GM21381 (cell line): ENCODE measurements around the gene ARF3.
"Not testable (repeated sequence)": the region's sequence is repeated elsewhere in the genome, so short reads cannot be mapped to it uniquely, and the experiment has no call there.

Experiments used
- ATAC-seq: cut with Tn5 transposase; IDR thresholded peaks from one replicate; pipeline ENCODE4 v1.9.1; 2021; ENCODE audit warnings: mild to moderate bottlenecking, moderate library complexity; ENCODE audit not compliant: unreplicated experiment

The ARF3 gene

DNA sequence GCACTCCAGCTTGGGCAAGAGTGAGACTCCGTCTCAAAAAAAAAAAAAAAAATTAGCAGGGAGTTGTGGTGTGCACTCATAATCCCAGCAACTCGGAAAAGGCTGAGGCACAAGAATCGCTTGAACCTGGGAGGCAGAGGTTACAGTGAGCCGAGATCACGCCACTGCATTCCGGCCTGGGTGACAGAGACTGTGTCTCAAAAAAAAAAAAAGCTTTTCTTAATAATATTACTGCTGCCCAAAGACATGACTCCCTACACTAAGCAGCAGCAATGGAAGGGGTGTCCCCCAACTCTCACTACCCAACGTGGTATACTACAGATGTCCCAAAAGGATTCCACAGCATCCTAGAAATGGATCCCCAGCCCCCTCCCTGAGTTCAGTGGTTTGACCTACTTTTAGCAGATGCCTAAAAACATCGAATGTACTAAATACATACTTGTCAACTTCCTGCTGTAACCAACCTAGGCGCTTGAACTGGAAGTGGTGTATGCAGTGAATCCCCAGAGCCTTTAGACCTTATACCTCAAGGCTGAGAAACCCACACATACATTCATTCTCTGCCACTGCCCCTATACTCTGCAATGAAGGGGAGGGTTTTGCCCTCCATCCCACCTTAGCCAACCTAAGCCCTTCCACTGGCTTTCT, 23.5 kb downstream of the ARF3 start:
- no peak for ATAC-seq

DNA sequence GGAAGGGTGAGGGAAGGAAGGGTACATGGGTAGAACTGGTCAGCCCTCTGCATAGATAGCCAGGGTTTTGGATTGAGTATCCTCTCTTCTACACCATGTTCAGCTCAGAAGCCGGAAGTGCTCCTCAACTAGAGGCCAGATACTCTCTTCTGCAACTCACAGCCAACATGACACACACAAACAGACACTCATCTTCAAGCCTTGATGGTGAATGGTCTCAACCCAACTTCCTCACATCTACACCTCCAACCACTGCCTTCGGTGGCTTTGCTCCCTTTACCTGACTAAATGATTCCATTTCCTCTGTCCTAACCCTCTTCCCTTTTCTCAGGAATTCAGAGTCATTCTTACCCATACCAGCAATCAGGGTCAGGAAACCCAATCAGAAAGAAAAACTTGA, 24.4 kb downstream of the ARF3 start:
- ATAC-seq = no peak

DNA sequence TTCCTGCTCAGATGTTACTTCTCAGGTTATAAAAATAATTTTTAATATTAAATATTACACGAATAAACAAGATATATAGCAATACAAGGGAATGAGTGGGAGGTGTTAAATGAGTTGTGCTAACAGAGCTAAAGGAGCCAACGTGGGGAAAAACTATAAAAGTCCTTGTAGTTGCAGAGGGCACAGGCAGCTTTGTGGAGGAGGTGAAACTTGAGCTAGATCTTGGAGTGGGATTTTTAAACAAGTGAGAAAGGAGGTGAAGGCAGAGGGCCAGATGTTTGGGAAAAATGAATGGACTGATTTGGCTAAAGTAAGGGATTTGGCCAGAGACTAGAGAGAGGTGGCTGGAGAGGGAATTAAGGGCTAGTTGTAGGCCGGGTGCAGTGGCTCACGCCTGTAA, 26.8 kb downstream of the ARF3 start:
- ATAC-seq = no peak

DNA sequence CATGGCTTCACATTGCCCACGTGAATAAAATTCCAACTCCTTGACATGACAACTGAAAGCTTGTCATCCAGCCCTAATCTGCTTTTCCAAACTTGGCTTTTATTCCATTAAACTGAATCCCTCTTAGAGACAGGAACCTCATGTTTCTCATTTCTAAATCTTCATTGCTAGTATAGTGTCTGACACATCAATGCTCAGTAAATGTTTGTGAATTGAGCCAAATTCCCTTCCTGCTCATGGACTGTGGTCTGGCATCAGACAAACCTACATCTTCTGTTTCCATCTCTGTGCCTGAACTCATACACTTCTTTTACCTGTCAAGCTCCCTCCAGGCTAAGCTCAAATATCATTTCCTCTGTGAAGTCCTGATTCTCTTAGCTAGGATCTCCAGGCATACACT, 27.7 kb downstream of the ARF3 start:
- no peak for ATAC-seq

DNA sequence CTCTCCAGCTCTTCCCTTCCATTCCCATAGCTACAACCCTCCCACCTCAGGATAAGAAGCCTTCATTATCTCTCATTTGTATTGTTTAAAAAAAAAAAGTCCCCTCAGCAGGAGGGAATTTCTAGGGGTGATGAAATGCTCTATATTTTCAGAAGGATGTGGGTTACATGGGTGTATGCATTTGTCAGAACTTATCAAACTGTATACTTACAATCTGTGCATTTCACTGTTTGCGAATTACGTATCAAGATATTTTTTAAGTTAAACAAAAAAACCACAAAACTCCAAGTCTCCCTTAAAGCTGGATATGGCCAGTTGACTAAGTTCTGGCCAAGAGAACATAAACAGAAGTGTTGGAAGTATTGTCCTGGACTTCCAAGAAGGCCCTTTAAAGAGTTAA, 30.0 kb downstream of the ARF3 start:
- no peak for ATAC-seq

DNA sequence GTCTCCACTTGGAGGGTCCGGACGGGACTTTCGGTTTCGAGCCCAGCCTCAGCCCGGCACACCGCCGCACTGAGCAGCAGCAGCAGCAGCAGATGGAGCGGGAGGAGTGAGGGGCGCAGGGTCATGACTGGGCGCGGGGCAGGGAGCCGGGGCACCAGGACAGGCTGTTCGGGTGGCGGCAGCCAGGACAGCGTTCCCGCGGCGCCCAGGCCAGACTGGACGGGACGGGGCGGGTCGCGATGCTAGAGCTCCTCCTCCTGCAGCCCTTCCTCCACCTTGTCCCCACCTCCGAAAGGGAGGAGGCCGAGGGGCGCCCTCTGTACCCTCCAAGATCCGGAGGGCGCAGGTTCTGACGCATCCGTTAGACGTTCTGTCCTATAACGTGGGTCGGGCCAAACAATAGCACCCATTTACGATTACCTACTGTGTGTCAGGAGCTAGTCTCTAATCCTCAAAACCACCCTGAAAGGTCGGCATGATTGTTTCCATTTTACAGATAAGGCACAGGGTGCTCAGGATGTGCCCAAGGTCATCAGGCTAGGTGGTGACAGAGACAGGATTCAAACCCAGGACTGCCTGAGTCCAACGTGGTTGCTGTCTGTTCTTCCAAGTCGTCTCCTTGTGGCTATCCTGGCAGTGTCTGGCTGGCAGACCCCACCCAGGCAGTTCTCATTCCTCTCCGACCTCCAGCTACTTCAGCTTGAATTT, 31.8 kb downstream of the ARF3 start, which contains the start of gene FKBP11:
TSS of gene FKBP11 (minus strand) at position 189 of the 708 bp plus-strand sequence. CDS start at position 125, 64 bp downstream.
- ATAC-seq = peak; percentile 77

DNA sequence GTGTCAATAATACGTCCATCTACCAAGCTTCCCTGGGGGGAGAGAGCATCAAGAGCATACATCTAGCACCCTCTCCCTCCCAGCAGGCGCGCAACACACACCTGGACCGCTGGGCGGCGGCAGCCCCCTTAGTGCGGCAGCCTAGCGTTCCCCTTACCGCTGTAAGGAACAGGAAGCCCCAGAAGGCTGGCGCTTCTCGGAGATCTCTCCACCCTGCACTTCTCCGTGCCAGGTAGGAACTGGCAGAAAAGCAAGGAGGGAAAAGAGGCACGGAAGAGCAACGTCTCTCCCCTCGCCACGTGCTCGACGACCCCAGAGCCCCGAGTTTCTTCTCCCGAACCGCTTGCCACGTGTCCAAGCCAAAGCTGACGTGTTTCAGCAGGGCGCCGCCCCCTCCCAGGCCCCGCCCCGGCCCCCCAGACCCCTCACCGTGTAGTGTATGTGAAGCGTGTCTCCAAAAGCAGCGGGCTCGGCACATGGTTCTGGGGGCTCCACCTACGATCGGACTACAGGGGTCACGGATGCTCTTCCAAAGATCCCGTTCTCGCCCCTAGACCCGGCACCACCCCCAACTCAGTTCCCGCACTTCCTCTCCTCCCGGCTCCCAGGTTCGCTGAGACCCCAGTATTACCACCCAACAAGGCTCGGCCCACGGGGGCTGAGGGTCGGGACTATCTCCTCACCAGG, 32.5 kb downstream of the ARF3 start:
- peak; percentile 76 for ATAC-seq

DNA sequence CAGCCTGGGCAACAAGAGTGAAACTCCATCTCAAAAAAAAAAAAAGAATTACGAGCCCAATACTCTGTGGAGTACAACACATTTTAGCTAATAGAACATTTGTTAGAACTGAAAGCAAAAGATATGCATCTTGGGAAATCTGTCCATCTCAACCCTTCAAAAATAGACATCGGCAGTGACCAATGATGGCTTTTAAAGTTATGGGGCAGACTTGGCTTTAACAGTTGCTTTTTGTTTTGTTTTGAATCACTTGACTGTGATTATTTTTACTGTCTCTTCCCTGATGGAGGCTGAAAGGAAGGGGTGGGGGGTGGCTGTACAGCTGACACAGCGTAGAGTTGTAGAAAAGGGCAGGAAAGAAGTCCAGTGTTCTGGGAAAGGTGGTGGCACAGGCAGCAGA, 34.2 kb downstream of the ARF3 start:
- no peak for ATAC-seq

DNA sequence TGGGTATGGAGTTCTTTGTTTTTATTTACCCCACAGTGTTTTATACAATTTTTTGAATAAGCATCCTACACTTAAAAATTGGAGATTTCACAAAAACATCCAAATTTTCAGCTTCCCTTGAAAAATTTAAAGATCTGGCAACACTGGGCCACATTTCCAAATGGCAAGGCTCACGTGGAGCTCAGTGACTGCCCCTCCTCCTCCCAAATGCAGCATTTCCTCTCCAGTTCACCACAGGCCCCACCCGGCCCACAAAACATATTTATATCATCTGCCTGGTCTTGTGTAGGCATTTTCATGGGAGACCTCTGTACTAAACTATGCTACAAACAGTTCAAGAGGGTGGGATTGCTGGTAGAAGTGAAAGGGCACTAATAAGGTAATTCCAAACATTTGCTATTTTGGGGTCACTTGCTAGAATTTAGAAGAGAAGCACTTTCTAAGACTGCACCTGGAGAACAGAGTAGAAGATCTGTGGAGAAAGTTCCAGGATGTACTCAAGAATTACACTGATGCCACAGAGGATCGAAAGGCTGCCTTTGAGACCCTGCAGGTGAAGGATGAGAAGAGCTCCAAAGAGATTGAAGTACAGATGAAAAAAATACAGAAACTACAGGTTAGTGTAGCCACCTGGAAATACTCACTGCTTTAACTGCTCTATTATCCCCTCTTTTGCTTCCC, 39.3 kb downstream of the ARF3 start:
- ATAC-seq = no peak

DNA sequence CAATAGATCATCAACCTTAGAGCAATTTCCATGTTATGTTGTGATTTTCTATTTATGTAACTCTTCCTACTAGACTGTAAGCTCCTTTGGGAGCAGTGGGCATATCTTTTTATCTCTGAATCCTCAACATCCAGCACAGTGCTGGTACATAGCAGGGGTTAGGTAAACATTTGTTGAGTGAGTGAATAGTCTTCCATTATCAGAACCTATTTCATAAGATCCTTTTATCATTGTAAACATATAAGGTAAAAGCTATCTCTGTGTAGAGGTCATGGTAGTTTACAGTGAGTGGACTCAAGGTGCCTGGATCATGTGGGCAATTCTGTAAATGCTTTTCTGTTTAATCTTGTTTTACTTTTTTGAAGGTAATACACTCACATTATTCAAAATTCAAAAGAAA, 47.1 kb downstream of the ARF3 start:
- ATAC-seq = no peak

DNA sequence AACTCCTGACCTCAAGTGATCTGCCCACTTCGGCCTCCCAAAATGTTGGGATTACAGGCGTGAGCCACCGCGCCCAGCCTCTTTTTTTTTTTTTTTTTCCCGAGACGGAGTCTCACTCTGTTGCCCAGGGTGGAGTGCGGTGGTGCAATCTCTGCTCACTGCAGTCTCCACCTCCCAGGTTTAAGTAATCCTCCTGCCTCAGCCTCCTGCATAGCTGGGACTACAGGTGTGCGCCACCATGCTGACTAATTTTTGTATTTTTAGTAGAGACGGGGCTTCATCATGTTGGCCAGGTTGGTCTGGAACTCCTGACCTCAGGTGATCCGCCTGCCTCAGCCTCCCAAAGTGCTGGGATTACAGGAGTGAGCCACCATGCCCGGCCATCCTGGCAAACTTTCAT, 47.6 kb downstream of the ARF3 start:
- ATAC-seq = not testable (repeated sequence)

DNA sequence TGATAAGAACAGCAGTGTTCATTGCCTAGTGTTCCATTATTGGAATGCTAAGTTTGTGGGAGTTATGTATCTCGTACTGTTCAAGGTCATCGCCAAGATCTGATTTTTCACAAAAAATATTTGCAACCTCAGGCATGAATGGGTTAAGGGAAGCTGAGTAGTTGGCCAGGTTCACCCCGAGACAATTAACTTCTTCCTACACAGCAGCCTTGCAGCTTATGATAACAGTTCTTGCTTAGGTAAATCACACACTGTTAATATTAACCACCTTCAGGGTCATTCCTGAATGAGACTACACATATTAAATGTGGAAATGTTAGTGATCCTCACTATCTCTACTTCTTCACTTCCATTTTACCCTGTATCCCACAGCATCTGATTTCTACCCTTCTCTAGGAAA, 50.0 kb downstream of the ARF3 start:
- ATAC-seq = no peak

DNA sequence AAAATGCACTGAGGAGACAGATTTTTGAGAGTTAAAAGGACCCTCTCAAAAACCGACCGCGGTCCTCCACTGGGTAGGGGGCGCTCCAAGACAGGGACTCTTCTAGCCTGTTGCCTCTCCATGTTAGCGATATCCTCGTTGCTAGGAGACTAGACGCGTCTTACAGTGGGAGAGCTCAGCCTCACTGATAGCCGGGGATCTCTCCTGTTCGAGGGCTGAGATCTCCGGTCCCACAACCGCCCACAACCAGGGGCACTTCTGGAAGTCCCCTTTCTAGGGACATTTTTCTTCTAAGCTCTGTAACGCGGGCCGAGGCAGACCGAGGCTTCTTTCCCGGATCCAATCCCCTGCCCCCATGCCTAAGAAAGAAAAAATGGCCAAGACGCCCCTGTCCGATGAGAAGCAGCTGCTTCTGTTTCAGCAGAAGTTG, 53.3 kb downstream of the ARF3 start:
- peak; percentile 69 for ATAC-seq

DNA sequence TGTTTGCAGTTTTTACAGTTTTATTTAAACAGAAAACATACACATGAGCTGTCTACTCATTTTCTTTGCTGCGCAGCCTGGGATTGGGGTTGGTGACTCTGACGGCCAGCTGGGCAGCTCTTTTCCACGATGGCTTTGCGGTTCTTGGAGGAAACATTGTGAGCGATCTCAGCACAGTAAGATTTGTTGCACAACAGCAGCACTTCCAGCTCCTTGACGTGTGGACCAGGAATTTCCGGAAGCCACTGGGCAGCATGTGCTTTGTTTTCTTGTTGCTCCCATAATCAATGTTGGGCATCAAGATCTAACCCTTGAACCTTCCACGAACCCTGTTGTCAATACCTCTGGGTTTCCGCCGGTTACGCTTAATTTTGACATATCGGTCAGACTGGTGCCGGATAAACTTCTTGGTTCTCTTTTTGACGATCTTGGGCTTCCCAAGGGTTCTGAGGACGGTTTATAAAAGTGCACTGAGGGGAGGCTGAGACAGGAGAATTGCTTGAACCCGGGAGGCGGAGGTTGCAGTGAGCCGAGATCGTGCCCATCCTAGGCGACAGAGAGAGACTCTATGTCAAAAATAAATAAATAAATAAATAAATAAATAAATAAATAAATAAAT, 53.8 kb downstream of the ARF3 start:
- no peak for ATAC-seq

DNA sequence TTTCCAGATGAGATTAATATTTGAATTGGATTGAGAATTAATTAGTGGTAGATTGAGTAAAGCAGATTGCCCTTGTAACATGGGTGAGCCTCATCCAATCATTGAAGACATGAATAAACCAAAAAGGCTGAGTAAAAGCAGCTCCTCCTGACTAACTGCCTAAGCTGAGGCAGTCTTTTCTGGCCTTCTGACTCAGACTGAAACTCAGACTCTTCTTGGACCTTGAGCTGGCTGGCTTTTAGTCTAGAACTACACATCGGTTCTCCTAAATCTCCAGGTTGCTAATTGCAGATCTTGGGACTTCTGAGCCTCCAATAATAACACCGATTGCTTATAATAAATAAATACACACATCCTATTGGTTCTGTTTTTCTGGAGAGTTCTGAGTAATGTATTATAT, 56.0 kb downstream of the ARF3 start:
- ATAC-seq = no peak

DNA sequence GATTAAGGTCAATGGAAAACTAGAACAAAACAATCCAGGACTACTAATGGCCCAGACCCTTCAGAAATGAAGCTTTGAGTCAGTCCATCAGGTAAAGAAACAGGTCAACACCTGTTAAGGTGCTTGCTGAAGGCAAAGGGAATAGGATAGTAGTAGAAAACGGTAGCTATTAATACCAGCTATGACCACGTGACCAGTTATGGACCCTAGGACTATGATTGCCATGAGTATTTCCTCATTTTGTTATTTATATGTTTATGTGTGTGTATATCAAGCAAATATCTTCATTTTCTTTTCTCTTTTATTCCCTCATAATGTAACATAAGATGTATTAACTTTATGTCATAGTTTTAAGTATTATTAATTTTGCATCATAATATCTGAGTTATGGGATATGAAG, 57.6 kb downstream of the ARF3 start:
- no peak for ATAC-seq

DNA sequence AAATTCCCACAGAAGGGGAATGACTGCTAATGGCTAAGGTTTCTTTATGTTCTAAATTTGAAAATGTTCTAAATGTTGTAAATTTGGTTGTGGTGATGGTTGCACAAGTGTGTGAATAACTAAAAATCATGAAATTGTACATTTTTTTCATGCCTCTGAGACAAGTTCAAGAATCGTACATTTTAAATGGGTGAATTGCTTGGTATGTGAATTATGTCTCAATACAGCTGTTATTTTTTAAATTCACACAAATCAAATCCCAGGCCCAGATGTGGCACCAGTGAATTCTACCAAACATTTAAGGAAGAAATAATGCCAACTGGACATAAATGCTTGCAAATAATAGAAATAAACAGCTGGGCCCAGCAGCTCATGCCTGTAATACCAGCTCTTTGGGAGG, 63.0 kb downstream of the ARF3 start:
- no peak for ATAC-seq

DNA sequence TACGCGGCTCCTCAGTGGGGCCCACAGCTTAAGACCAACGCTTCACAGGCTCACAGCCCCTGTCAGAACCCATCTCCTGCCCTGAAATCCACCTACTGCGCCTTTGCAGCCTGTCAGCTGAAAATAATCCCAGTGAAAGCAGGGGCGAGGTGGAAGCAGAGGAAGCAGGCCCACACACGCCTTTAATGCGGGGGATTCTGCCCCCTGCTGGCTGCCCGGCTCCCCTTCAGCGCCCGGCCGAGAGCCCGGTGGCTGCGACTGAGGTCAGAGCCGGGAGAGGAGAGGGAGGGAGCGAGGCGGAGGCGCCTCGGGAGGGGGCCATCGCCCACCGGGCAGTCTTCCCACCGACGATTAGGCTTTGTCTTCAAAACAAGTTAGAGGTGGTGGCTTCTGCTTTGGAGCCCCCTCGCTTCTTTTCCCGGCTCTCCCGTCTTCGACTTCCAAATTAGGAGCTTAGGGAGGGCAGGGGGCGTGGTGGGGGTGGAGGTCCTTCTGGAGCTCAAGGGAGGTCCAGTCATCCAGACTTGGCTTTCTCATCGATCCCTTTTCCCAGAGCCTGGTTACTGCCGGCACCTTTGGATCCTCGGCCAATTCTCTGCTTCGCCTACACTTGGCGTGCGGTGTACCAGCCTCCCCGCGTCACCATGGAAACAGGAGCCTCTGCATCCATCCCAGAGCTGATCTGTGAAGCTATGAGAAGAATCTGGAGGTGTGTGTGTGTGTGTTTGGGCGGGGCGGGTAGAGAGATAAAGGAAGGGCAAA, 66.4 kb downstream of the ARF3 start:
- ATAC-seq = no peak

DNA sequence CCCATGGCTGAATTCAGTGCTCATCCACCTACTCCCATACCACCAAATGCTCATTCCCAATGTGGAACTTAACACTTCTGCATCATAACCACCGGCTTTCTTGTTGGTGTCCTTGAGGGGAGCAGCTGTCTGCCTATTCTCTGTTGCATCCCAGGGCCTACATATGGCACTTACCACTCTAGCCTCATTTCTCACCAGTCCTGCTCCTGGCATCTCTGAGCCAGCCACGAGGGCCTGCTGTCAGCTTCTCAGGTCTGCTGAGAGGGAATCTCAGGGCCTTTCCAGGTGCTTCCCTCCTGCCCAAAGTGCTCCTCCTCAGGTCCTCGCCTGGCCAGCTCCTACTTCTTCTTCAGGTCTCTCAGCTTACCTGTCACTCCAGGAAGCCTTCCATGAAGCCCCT, 67.6 kb downstream of the ARF3 start:
- no peak for ATAC-seq
